OCI-LY7 (cell line): Measurements from ENCODE around the gene LMNTD2. TPM values are rescaled to one million over a fixed set of nuclear protein-coding genes. Genes with fewer than 3 reads are reported as not detected.

Source experiments
- Bru-seq: library from RNA; stranded (reverse); fragments of 400-500 nt; gene quantifications from one replicate; lab custom pipeline; 2021; lab: Mats Ljungman, UMichigan
- BruChase-seq, 2 experiments: library from RNA; stranded (reverse); fragments of 400-500 nt; gene quantifications; one replicate each; lab custom pipeline; 2021; lab: Mats Ljungman, UMichigan
- BruUV-seq: library from RNA; stranded (reverse); fragments of 400-500 nt; replicated peaks from 2 replicates; lab custom pipeline; 2021; lab: Mats Ljungman, UMichigan
- CTCF ChIA-PET: fragments of 300-600 bp; sonication (Branson Sonifier 250); formaldehyde crosslinking; loops from one replicate; lab custom pipeline; 2022; ENCODE audit warnings: antibody characterized with exemption; ENCODE audit not compliant: unreplicated experiment; lab: Charles Lee
- POLR2A ChIA-PET: fragments of 300-600 bp; sonication (Branson Sonifier 250); formaldehyde crosslinking; loops from one replicate; lab custom pipeline; 2022; ENCODE audit warnings: antibody characterized with exemption; lab: Charles Lee
- DNase-seq: peaks from one replicate; pipeline ENCODE4 v3.0.0-alpha.2; 2015; ENCODE audit warnings: low spot score
- H2AFZ ChIP-seq: fragments of 200-600 bp; sonication (generic), shearing (Covaris generic); 2 replicates; pipeline ENCODE4 v1.6.1; 2014; ENCODE audit warnings: mild to moderate bottlenecking, antibody characterized with exemption, low read length, moderate library complexity
- H3K27ac ChIP-seq: fragments of 200-600 bp; sonication (generic); 2 replicates; pipeline ENCODE4 v1.5.1; 2014; ENCODE audit warnings: mixed run types, low read depth, mild to moderate bottlenecking, moderate library complexity, low read length, inconsistent platforms; ENCODE audit not compliant: poor library complexity, severe bottlenecking
- H3K36me3 ChIP-seq: fragments of 200-600 bp; sonication (generic); 2 replicates; pipeline ENCODE4 v1.6.1; 2014; ENCODE audit warnings: mild to moderate bottlenecking, antibody characterized with exemption, low read length, moderate library complexity, mixed read lengths; ENCODE audit not compliant: insufficient read depth
- H3K4me1 ChIP-seq: fragments of 200-600 bp; sonication (generic); 2 replicates; pipeline ENCODE4 v1.5.1; 2014; ENCODE audit warnings: mild to moderate bottlenecking, low read length; ENCODE audit not compliant: insufficient read depth, poor library complexity, severe bottlenecking
- H3K4me2 ChIP-seq: fragments of 200-600 bp; sonication (generic); 2 replicates; pipeline ENCODE4 v1.6.1; 2014; ENCODE audit warnings: mild to moderate bottlenecking, low read length
- H3K4me3 ChIP-seq: fragments of 200-600 bp; sonication (generic); 2 replicates; pipeline ENCODE4 v1.5.1; 2014; ENCODE audit warnings: mild to moderate bottlenecking, low read depth, low read length; ENCODE audit not compliant: poor library complexity, severe bottlenecking
- H3K79me2 ChIP-seq: fragments of 200-600 bp; sonication (generic); 2 replicates; pipeline ENCODE4 v1.6.1; 2016; ENCODE audit warnings: low read depth, mild to moderate bottlenecking, low read length, moderate library complexity, mixed read lengths; ENCODE audit not compliant: insufficient read depth
- H3K9me2 ChIP-seq: fragments of 200-600 bp; sonication (generic); 2 replicates; pipeline ENCODE4 v1.6.1; 2016; ENCODE audit warnings: mild to moderate bottlenecking, low read length, mixed read lengths; ENCODE audit not compliant: insufficient read depth
- H3K9me3 ChIP-seq: fragments of 200-600 bp; sonication (generic); 2 replicates; pipeline ENCODE4 v1.6.1; 2014; ENCODE audit warnings: mild to moderate bottlenecking, mixed run types, low read length, mixed read lengths
- H4K20me1 ChIP-seq: fragments of 200-600 bp; sonication (generic); 2 replicates; pipeline ENCODE4 v1.6.1; 2014; ENCODE audit warnings: mild to moderate bottlenecking, antibody characterized with exemption, low read length, moderate library complexity, mixed read lengths; ENCODE audit not compliant: insufficient read depth
- EZH2phosphoT487 ChIP-seq: fragments of 200-600 bp; sonication (generic); IDR thresholded peaks from 2 replicates; pipeline ENCODE4 v1.6.1; 2018; ENCODE audit warnings: low read depth, borderline replicate concordance, mild to moderate bottlenecking, mixed run types, antibody characterized with exemption, low read length, moderate library complexity, mixed read lengths
- intact Hi-C: fragments of 100-400 bp; cut with micrococcal nuclease; formaldehyde crosslinking; loops from one replicate; pipeline ENCODE4 v1.10.0; 2022; ENCODE audit not compliant: unreplicated experiment
- long read RNA-seq: library from polyadenylated mRNA; stranded (forward); transcript quantifications from one replicate; pipeline ENCODE4 v2.0.0, GENCODE V29; 2022
- total RNA-seq, 2 experiments: library from RNA; depleted of rRNA in 1 of 2; stranded (reverse); fragments of >200 nt in 1 of 2; shearing (Covaris generic) in 1 of 2; gene quantifications; 2 replicates each; pipeline ENCODE4 v1.2.3, GENCODE V29; 2014 to 2022
- TF ChIP-seq, protein P1 (sequence below): fragments of 200-600 bp; sonication (generic); conservative IDR thresholded peaks from 2 replicates; pipeline ENCODE4 v1.5.1; 2014; ENCODE audit warnings: mild to moderate bottlenecking, antibody characterized with exemption, low read length, moderate library complexity, mixed read lengths

Gene LMNTD2
- total RNA-seq (2014; rRNA removed; shearing (Covaris generic)), result 4.7 and 7.5 TPM in 2 replicates
- 16.9 and 17.7 TPM in 2 replicates for total RNA-seq (2022)
- Bru-seq, nascent RNA, result percentile 32 among the genes with signal in this experiment
- percentile 41 among the genes with signal in this experiment for BruChase-seq, experiment 1, labeled RNA remaining after a 6-hour chase
- percentile 41 among the genes with signal in this experiment for BruChase-seq, experiment 2, labeled RNA remaining after a 2-hour chase
- long read RNA-seq, partial matches to known transcripts, result 2 of 14 reads
- long read RNA-seq, other reads (novel, unspliced or antisense), result 12 of 14 reads

GRCh38 chr11:560305-561147 is at the start of gene LMNTD2, which contains the start of gene RASSF7:
Gene LMNTD2 (minus strand): TSS chr11:560738. CDS start chr11:560716, 22 bp downstream.
Gene RASSF7 (plus strand): TSS chr11:560970. CDS start chr11:561769, 799 bp downstream.
- CTCF ChIA-PET, result no interaction called here
- peak within 1 kb of the TSS; percentile 86 for H3K4me3 ChIP-seq
- H2AFZ ChIP-seq, result peak within 1 kb of the TSS; percentile 35; the same call in 1 of the 2 replicates
- no peak within 1 kb of the TSS for H3K27ac ChIP-seq
- BruUV-seq, result no TSS peak
- H3K4me2 ChIP-seq, result peak within 1 kb of the TSS; percentile 97
- no peaks in the 10 kb centered on the region for H4K20me1 ChIP-seq
- no peaks in the 10 kb centered on the region for H3K79me2 ChIP-seq
- intact Hi-C loops, result loop anchor here (1.0 kb wide), 1 partner anchor 19 kb away; no protein-coding TSS in a partner anchor
- peaks cover 28% of the 10 kb centered on the region for H3K4me1 ChIP-seq
- H3K9me2 ChIP-seq, result no peaks in the 10 kb centered on the region
- POLR2A ChIA-PET, result interaction anchor here (0.9 to 1.1 kb wide), 2 partner anchors 15 to 41 kb away, joined by 4 to 5 read pairs; partner anchors contain the start of gene PHRF1
- peak; percentile 97 for DNase-seq
- no peaks in the 10 kb centered on the region for H3K36me3 ChIP-seq
- H3K9me3 ChIP-seq, result no peaks in the 10 kb centered on the region
- TF ChIP-seq EZH2phosphoT487, result no peak
- TF ChIP-seq, protein P1, sequence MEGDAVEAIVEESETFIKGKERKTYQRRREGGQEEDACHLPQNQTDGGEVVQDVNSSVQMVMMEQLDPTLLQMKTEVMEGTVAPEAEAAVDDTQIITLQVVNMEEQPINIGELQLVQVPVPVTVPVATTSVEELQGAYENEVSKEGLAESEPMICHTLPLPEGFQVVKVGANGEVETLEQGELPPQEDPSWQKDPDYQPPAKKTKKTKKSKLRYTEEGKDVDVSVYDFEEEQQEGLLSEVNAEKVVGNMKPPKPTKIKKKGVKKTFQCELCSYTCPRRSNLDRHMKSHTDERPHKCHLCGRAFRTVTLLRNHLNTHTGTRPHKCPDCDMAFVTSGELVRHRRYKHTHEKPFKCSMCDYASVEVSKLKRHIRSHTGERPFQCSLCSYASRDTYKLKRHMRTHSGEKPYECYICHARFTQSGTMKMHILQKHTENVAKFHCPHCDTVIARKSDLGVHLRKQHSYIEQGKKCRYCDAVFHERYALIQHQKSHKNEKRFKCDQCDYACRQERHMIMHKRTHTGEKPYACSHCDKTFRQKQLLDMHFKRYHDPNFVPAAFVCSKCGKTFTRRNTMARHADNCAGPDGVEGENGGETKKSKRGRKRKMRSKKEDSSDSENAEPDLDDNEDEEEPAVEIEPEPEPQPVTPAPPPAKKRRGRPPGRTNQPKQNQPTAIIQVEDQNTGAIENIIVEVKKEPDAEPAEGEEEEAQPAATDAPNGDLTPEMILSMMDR, result no peak

DNA sequence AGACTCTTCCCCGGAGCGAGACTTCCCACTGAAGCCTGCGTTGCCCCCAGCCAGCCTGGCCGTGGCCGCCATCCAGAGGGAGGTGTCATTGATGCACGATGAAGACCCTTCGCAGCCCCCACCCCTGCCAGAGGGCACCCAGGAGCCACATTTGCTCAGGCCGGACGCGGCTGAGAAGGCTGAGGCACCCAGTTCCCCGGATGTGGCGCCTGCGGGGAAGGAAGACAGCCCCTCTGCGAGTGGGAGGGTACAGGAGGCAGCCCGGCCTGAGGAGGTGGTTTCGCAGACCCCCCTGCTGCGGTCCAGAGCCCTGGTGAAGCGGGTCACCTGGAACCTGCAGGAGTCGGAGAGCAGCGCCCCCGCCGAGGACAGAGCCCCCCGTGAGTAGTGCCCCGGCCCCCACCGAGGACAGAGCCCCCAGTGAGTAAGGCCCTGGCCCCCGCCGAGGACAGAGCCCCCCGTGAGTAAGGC is 48.8 kb upstream of the LMNTD2 start:
- ChIA-PET POLR2A (no interaction called here), CTCF (no interaction called here)
- Histone ChIP-seq H3K27ac (no peak overlapping the region), H3K9me2 (no peaks in the 10 kb centered on the region), H3K4me1 (no peaks in the 10 kb centered on the region), H3K4me2 (no peak overlapping the region), H3K4me3 (no peak overlapping the region), H3K79me2 (no peaks in the 10 kb centered on the region), H3K9me3 (no peaks in the 10 kb centered on the region), H3K36me3 (peaks cover 90% of the 10 kb centered on the region), H2AFZ (no peak overlapping the region), H4K20me1 (0 out of 2 replicates have a peak, but pooled peaks cover 3% of the 10 kb centered on the region)
- intact Hi-C loops, result no loop called here
- BruUV-seq, result no TSS peak
- TF ChIP-seq, protein P1, result no peak
- TF ChIP-seq EZH2phosphoT487, result no peak
- no peak for DNase-seq
